ENCODE measurements around the gene MRPL43.

MRPL43 gene

GRCh38 chr10:100972115-100972903 is 15.0 kb downstream of the MRPL43 start:
- peaks cover 6% of the 10 kb centered on the region for H3K4me1 Mint-ChIP-seq (ENCODE audit: low read depth)
- H3K9me3 Mint-ChIP-seq (ENCODE audit: low read depth), result no peaks in the 10 kb centered on the region
- no peak overlapping the region for H3K4me3 Mint-ChIP-seq
- H3K36me3 Mint-ChIP-seq, result no peaks in the 10 kb centered on the region
- no peak overlapping the region for H3K27ac Mint-ChIP-seq
- no peaks in the 10 kb centered on the region for H3K27me3 Mint-ChIP-seq

GRCh38 chr10:100970914-100971811 is 16.1 kb downstream of the MRPL43 start:
- H3K9me3 Mint-ChIP-seq (ENCODE audit: low read depth), result no peaks in the 10 kb centered on the region
- H3K27ac Mint-ChIP-seq, result no peak overlapping the region
- peak overlapping the region; percentile 70 for H3K4me3 Mint-ChIP-seq
- no peaks in the 10 kb centered on the region for H3K27me3 Mint-ChIP-seq
- H3K4me1 Mint-ChIP-seq (ENCODE audit: low read depth), result peaks cover 6% of the 10 kb centered on the region
- H3K36me3 Mint-ChIP-seq, result no peaks in the 10 kb centered on the region

- Mint-ChIP-seq H3K4me1 (ENCODE audit: low read depth) (peaks cover 6% of the 10 kb centered on the region), H3K36me3 (no peaks in the 10 kb centered on the region), H3K9me3 (ENCODE audit: low read depth) (no peaks in the 10 kb centered on the region), H3K27me3 (no peaks in the 10 kb centered on the region), H3K4me3 (peak overlapping the region; percentile 70), H3K27ac (no peak overlapping the region)
Observed at GRCh38 chr10:100970076-100970913, 17.0 kb downstream of the MRPL43 start.

GRCh38 chr10:100969187-100970075 is 17.9 kb downstream of the MRPL43 start, which contains the start of gene SEMA4G:
SEMA4G (plus strand) TSS chr10:100969504; CDS start chr10:100972913, 3,409 bp downstream.
- no peaks in the 10 kb centered on the region for H3K27me3 Mint-ChIP-seq
- H3K36me3 Mint-ChIP-seq, result no peaks in the 10 kb centered on the region
- no peak within 1 kb of the TSS for H3K27ac Mint-ChIP-seq
- H3K9me3 Mint-ChIP-seq (ENCODE audit: low read depth), result no peaks in the 10 kb centered on the region
- peaks cover 6% of the 10 kb centered on the region for H3K4me1 Mint-ChIP-seq (ENCODE audit: low read depth)
- H3K4me3 Mint-ChIP-seq, result peak within 1 kb of the TSS; percentile 75

GRCh38 chr10:100968863-100969186 is 18.5 kb downstream of the MRPL43 start:
- Mint-ChIP-seq H3K27me3 (no peaks in the 10 kb centered on the region), H3K4me3 (peak overlapping the region; percentile 75), H3K4me1 (ENCODE audit: low read depth) (peaks cover 6% of the 10 kb centered on the region), H3K36me3 (no peaks in the 10 kb centered on the region), H3K27ac (no peak overlapping the region), H3K9me3 (ENCODE audit: low read depth) (no peaks in the 10 kb centered on the region)

GRCh38 chr10:100968062-100968736 is 19.1 kb downstream of the MRPL43 start:
- peak overlapping the region; percentile 75 for H3K4me3 Mint-ChIP-seq
- H3K4me1 Mint-ChIP-seq (ENCODE audit: low read depth), result peaks cover 6% of the 10 kb centered on the region
- no peak overlapping the region for H3K27ac Mint-ChIP-seq
- H3K27me3 Mint-ChIP-seq, result no peaks in the 10 kb centered on the region
- no peaks in the 10 kb centered on the region for H3K9me3 Mint-ChIP-seq (ENCODE audit: low read depth)
- no peaks in the 10 kb centered on the region for H3K36me3 Mint-ChIP-seq

- H3K9me3 Mint-ChIP-seq (ENCODE audit: low read depth), result no peaks in the 10 kb centered on the region
- H3K4me1 Mint-ChIP-seq (ENCODE audit: low read depth), result peaks cover 6% of the 10 kb centered on the region
- H3K27ac Mint-ChIP-seq, result no peak overlapping the region
- no peak overlapping the region for H3K4me3 Mint-ChIP-seq
- H3K36me3 Mint-ChIP-seq, result no peaks in the 10 kb centered on the region
- no peaks in the 10 kb centered on the region for H3K27me3 Mint-ChIP-seq
Observed at GRCh38 chr10:100967332-100967731, 20.0 kb downstream of the MRPL43 start.

GRCh38 chr10:100966887-100967286 is 20.4 kb downstream of the MRPL43 start:
- no peak overlapping the region for H3K27ac Mint-ChIP-seq
- no peaks in the 10 kb centered on the region for H3K36me3 Mint-ChIP-seq
- no peak overlapping the region for H3K4me3 Mint-ChIP-seq
- no peaks in the 10 kb centered on the region for H3K27me3 Mint-ChIP-seq
- peaks cover 6% of the 10 kb centered on the region for H3K4me1 Mint-ChIP-seq (ENCODE audit: low read depth)
- H3K9me3 Mint-ChIP-seq (ENCODE audit: low read depth), result no peaks in the 10 kb centered on the region

GRCh38 chr10:100965820-100966219 is 21.5 kb downstream of the MRPL43 start:
- Mint-ChIP-seq H3K4me1 (ENCODE audit: low read depth) (peaks cover 6% of the 10 kb centered on the region), H3K27me3 (no peaks in the 10 kb centered on the region), H3K4me3 (no peak overlapping the region), H3K27ac (no peak overlapping the region), H3K9me3 (ENCODE audit: low read depth) (no peaks in the 10 kb centered on the region), H3K36me3 (no peaks in the 10 kb centered on the region)

GRCh38 chr10:100963826-100964225 is 23.5 kb downstream of the MRPL43 start:
- peaks cover 6% of the 10 kb centered on the region for H3K4me1 Mint-ChIP-seq (ENCODE audit: low read depth)
- no peak overlapping the region for H3K27ac Mint-ChIP-seq
- no peak overlapping the region for H3K4me3 Mint-ChIP-seq
- peaks cover 4% of the 10 kb centered on the region for H3K36me3 Mint-ChIP-seq
- H3K27me3 Mint-ChIP-seq, result no peaks in the 10 kb centered on the region
- H3K9me3 Mint-ChIP-seq (ENCODE audit: low read depth), result no peaks in the 10 kb centered on the region

GRCh38 chr10:100962351-100963080 is 24.8 kb downstream of the MRPL43 start:
- Mint-ChIP-seq H3K36me3 (peaks cover 6% of the 10 kb centered on the region), H3K27ac (no peak overlapping the region), H3K4me3 (no peak overlapping the region), H3K4me1 (ENCODE audit: low read depth) (no peaks in the 10 kb centered on the region), H3K27me3 (no peaks in the 10 kb centered on the region), H3K9me3 (ENCODE audit: low read depth) (no peaks in the 10 kb centered on the region)

GRCh38 chr10:100960251-100960650 is 27.0 kb downstream of the MRPL43 start:
- H3K27me3 Mint-ChIP-seq, result no peaks in the 10 kb centered on the region
- H3K9me3 Mint-ChIP-seq (ENCODE audit: low read depth), result no peaks in the 10 kb centered on the region
- H3K36me3 Mint-ChIP-seq, result peaks cover 10% of the 10 kb centered on the region
- peaks cover 4% of the 10 kb centered on the region for H3K4me1 Mint-ChIP-seq (ENCODE audit: low read depth)
- no peak overlapping the region for H3K4me3 Mint-ChIP-seq
- no peak overlapping the region for H3K27ac Mint-ChIP-seq

GRCh38 chr10:100948916-100949315 is 38.4 kb downstream of the MRPL43 start:
- no peak overlapping the region for H3K27ac Mint-ChIP-seq
- H3K36me3 Mint-ChIP-seq, result peaks cover 2% of the 10 kb centered on the region
- no peaks in the 10 kb centered on the region for H3K27me3 Mint-ChIP-seq
- no peaks in the 10 kb centered on the region for H3K9me3 Mint-ChIP-seq (ENCODE audit: low read depth)
- no peak overlapping the region for H3K4me3 Mint-ChIP-seq
- H3K4me1 Mint-ChIP-seq (ENCODE audit: low read depth), result peaks cover 4% of the 10 kb centered on the region

Measured in activated naive CD8-positive, alpha-beta T cell (primary cell).